ENCODE measurements around the gene EIF1B.
"Not testable (repeated sequence)": the region's sequence is repeated elsewhere in the genome, so short reads cannot be mapped to it uniquely, and the experiment has no call there.

Gene EIF1B

GRCh38 chr3:40309418-40309924 is at the start of gene EIF1B:
EIF1B (plus strand) TSS chr3:40309707; CDS start chr3:40309942, 235 bp downstream.
- peak; percentile 98 to 99 for DNase-seq (ENCODE audit: low read depth in 1 of 2, low spot score in 1 of 2)

DNA sequence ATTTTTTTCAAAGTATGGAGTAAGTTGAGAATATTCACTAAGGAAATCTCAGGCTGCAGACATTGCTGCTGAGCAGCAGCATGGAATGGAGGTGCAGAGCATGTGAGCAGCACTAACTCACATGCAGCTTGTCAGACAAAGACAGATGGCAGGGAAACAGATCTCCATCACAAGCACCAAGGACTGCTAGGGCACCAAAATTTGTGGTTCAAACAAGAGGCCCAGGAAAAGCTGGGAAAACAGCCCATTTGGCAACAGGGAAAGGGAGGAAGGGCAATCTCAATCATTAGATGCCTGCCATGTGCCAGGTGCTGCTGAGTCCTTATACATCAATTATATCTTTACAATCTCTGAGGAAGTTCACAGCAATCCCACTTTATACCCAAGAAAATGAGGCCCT is 47.2 kb upstream of the EIF1B start:
- no peak for DNase-seq (ENCODE audit: low read depth in 1 of 2, low spot score in 1 of 2)

GRCh38 chr3:40264451-40264850 is 45.1 kb upstream of the EIF1B start:
- DNase-seq (ENCODE audit: low read depth in 1 of 2, low spot score in 1 of 2), result no peak

GRCh38 chr3:40265181-40265580 is 44.3 kb upstream of the EIF1B start:
- no peak for DNase-seq (ENCODE audit: low read depth in 1 of 2, low spot score in 1 of 2)

GRCh38 chr3:40267937-40268724 is 41.4 kb upstream of the EIF1B start:
- no peak for DNase-seq (ENCODE audit: low read depth in 1 of 2, low spot score in 1 of 2)

DNA sequence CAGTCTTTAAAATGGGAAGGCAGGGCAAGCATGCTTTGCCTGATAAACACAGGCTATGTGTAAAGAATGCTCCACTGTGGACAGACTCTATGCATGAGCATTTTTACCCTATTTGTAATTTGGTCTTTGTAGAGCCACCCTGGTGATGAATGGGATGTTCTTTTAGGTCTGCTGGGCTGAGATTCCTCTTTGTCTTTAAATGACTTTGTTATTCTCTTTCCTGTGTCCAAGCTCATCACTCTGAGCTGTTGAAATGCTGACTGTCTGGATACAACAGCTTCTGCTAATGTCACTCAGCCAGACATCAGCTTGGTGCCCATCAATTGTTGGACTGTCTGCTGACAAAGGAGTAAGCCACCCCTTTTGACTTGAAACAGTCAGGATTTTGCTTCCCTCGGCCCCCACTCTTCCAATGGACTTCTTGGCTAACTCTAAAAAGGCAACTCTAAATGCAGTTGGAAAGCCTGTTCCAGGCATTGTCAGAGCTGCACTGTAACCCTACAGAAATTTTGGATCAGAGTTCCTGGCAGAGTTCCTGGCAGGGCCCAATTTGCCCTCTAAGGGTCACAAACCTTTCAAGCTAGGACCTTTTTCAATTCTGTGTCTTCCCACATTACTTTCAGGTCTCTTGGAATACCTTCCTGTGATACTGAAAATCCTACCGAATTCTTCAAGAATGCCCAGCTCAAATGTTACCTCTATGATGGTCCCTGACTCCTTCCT is 40.5 kb upstream of the EIF1B start:
- DNase-seq (ENCODE audit: low read depth in 1 of 2, low spot score in 1 of 2), result no peak

DNA sequence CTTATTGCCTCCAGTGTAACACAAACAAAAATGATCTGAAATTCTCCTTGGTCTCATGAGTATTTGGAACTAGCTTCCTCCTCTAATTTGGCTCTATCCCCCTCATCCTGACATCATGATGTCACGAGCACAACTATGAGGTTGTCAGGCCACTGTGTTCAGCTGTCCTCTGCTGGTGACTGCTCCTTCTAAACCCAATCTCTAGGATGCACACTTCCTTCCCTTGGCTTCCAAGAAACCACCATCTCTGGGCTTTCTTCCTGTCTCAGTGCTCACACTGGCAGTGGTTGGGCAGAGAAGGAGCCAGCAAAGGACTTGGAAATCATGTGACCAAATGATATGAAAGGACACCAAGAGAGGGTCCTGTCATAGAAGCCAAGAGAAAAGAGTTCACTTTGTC is 30.7 kb upstream of the EIF1B start:
- no peak for DNase-seq (ENCODE audit: low read depth in 1 of 2, low spot score in 1 of 2)

DNA sequence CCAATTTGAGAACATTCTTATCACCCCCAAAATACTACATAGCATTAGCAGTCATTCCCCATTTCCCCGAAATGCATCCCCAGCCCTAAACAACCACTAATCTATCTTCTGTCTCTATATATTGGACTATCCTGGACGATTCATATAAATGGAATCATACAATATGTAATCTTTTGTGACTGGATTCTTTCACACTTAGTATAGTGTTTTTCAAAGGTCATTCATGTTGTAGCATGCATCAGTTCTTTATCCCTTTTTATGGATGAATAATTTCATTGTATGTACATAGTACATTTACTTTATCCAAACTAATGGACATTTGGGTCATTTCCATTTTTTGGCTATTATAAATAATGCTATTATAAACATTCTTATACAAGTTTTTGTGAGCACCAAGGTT is 27.5 kb upstream of the EIF1B start:
- DNase-seq (ENCODE audit: low read depth in 1 of 2, low spot score in 1 of 2), result no peak

DNA sequence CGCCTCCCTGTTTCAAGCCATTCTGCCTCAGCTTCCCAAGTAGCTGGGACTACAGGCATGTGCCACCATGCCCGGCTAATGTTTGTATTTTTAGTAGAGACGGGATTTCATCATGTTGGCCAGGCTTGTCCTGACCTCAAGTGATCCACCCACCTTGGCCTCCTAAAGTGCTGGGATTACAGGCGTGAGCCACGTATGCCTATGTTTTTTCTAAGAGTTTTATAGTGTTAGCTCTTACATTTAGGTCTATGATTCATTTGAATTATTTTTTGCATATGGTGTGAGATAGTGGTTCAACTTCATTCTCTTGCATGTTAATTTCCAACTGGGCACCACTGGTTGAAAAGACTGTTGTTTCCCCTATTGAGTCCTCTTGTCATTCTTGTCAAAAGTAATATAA is 26.4 kb upstream of the EIF1B start:
- DNase-seq (ENCODE audit: low read depth in 1 of 2, low spot score in 1 of 2), result not testable (repeated sequence)

DNA sequence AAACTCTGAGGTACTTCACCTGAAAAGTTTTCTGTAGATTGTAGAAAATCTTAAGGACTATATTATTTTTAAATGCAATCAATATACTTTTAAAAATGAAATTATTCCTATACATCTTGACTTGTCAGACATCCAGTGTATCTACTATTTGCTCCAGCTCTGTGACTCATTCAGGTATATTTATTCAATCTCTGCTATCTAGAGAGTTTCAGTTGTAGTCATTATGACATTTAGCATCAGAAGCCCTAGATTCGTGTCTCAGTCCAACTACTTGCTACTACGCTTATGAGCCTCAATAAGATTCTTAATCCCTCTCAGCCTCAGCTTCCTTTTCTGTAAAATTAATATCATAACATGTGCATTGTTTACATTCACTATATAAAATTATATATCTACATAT is 22.3 kb upstream of the EIF1B start:
- DNase-seq (ENCODE audit: low read depth in 1 of 2, low spot score in 1 of 2), result no peak

GRCh38 chr3:40290396-40290795 is 19.1 kb upstream of the EIF1B start:
- DNase-seq (ENCODE audit: low read depth in 1 of 2, low spot score in 1 of 2), result no peak

- DNase-seq (ENCODE audit: low read depth in 1 of 2, low spot score in 1 of 2), result no peak
Measured at GRCh38 chr3:40291471-40291870, 18.0 kb upstream of the EIF1B start.

- no peak for DNase-seq (ENCODE audit: low read depth in 1 of 2, low spot score in 1 of 2)
Measured at GRCh38 chr3:40292637-40293349, 16.7 kb upstream of the EIF1B start.

- DNase-seq (ENCODE audit: low read depth in 1 of 2, low spot score in 1 of 2), result no peak
Measured at GRCh38 chr3:40294434-40294833, 15.1 kb upstream of the EIF1B start.

DNA sequence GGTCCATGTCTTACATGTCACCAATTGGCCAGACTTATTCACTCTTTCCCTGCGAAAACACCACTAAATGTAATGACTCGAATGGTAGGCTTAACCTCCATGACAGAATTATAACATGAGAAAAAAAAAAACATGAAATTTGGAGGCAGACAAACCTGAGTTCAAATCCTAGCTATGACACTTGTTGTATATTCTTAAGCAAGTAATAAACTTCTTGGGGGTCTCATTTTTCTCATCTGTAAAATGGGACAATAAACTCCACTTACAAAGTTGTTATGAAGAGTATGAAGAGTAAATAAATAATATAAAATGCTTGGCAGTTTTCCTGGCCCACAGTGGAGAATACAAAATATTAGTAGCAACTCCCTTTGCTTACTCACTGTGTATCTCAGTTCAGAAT is 11.4 kb upstream of the EIF1B start:
- no peak for DNase-seq (ENCODE audit: low read depth in 1 of 2, low spot score in 1 of 2)

DNA sequence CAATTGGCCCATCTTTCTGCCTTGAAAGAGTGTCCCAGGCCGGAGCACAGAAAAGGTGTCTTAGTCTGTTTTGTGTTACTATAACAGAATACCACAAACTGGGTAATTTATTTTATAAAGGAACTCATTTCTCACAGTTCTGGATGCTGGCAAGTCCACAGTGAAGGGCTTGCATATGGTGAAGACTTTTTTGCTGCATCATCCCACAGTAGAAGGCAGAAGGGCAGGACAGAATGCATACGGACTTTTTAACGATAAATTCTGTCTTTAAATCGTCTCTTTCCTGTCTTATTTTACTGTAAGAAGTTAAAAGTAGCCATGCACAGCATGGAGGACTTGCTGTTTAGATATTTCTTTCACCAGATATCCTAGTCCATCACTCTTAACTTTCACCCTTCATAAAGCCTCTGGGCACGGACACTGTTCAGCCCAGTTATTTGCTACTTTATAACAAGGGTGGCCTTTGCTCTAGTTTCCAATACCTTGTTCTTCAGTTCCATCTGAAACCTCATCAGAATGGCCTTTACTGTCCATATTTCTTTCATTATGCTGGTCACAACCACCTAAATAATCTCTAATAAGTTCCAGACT is 10.3 kb upstream of the EIF1B start:
- no peak for DNase-seq (ENCODE audit: low read depth in 1 of 2, low spot score in 1 of 2)

- no peak for DNase-seq (ENCODE audit: low read depth in 1 of 2, low spot score in 1 of 2)
Measured at GRCh38 chr3:40299721-40300335, 9.7 kb upstream of the EIF1B start.

GRCh38 chr3:40302784-40303183 is 6.7 kb upstream of the EIF1B start:
- no peak for DNase-seq (ENCODE audit: low read depth in 1 of 2, low spot score in 1 of 2)

DNA sequence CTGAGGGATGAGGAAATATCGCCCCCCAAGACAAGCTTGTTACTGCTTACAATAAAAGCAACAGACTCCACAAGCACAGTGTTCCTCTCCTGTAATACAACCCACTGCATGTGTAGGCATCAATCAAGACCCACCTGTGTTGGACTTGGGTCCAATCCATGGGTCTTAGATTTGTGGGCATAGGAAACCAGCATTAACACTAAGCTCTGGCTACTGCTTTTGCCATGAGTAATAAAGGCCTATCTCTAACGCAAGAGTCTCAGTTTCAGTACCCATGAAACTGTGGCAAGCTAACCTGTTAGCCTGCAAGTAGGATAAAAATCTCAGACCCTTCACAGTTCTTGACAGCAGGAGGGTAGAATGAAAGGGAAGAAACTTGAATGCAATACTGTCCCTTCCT is 5.2 kb upstream of the EIF1B start:
- DNase-seq (ENCODE audit: low read depth in 1 of 2, low spot score in 1 of 2), result no peak

DNA sequence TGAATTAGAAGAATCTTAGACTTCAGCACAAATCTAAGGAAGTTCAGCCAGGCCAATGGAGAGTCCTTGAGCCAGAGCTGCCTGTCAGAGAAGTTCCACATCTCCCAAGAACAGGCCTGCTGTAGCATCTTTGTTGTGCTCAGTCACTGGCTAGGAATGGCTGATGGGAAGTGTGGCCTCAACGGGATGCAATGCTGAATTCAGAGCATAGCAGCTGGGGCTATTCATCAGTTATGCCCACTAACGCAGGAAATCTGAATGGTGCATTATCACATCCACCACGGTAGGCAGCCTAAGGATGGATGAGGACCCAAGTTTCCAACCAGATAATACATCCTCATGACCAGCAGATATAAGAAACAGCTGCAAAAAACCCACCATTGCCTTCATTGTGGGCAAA is 3.2 kb upstream of the EIF1B start:
- no peak for DNase-seq (ENCODE audit: low read depth in 1 of 2, low spot score in 1 of 2)

DNA sequence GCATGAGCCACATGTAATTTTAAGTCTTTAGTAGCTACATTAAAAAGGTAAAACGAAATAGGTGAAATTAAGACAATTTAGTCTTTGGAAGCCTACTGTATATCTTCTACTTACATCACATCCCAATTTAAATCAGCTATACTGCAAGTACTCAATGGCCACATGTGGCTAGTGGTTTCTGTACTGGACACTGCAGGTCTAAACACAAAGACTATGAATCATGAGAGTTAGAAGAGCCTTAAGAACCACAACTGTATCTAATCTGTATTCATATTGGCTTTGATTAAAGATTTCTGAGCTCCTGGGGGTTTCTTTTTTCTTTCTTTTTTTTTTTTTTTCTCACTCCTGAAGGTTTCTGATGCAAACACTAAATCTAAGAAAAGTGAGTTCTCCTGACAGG is 2.3 kb upstream of the EIF1B start:
- no peak for DNase-seq (ENCODE audit: low read depth in 1 of 2, low spot score in 1 of 2)
